ENCODE data around the gene GID4.

The GID4 gene

GRCh38 chr17:18056214-18056613, 17.0 kb downstream of the GID4 start:
- H3K9ac ChIP-seq (ENCODE audit: low read length) = no peak overlapping the region
- H3K14ac ChIP-seq (ENCODE audit: low read length) = no peak overlapping the region
- H3K79me1 ChIP-seq (ENCODE audit: low read length) = no peaks in the 10 kb centered on the region
- no peak for DNase-seq
- H2BK5ac ChIP-seq (ENCODE audit: low read depth, low read length, poor library complexity) = no peak overlapping the region
- H4K91ac ChIP-seq (ENCODE audit: low read depth, low read length) = no peak overlapping the region
- no peak overlapping the region for H3K18ac ChIP-seq (ENCODE audit: low read length)
- no peak overlapping the region for H2AK5ac ChIP-seq (ENCODE audit: low read length)
- H4K12ac ChIP-seq (ENCODE audit: low read depth, low read length) = no peak overlapping the region
- H3K27ac ChIP-seq (ENCODE audit: low read depth, low read length) = no peak overlapping the region
- H2AFZ ChIP-seq (ENCODE audit: insufficient read depth, low read length, poor library complexity) = no peak overlapping the region
- no peak overlapping the region for H3K23ac ChIP-seq (ENCODE audit: low read length)
- H4K8ac ChIP-seq (ENCODE audit: low read depth, low read length) = no peak overlapping the region
- H3K4me1 ChIP-seq (ENCODE audit: control insufficient read depth in 1 of 2, insufficient read depth in 2 of 2, low read length in 2 of 2) = no peaks in the 10 kb centered on the region
- H3K36me3 ChIP-seq (ENCODE audit: control insufficient read depth in 1 of 2, insufficient read depth in 2 of 2, low read length in 2 of 2) = peaks cover 14 to 20% of the 10 kb centered on the region in 2 experiments
- no CpG with 5 or more reads among the region's 3 CpGs for WGBS (ENCODE audit: extremely low coverage, insufficient coverage, insufficient read length)
- H3K4ac ChIP-seq (ENCODE audit: low read depth, low read length) = no peak overlapping the region
- H3K4me2 ChIP-seq (ENCODE audit: low read length) = no peak overlapping the region
- H3K79me2 ChIP-seq (ENCODE audit: control insufficient read depth, insufficient read depth, low read length, poor library complexity) = no peaks in the 10 kb centered on the region
- no peak overlapping the region for H2BK12ac ChIP-seq (ENCODE audit: low read length)
- no peaks in the 10 kb centered on the region for H3K9me3 ChIP-seq (ENCODE audit: insufficient read depth, low read depth, low read length)
- H3K4me3 ChIP-seq (ENCODE audit: low read depth, low read length) = no peak overlapping the region
- no peak overlapping the region for H2BK120ac ChIP-seq (ENCODE audit: insufficient read depth, low read length, poor library complexity)
- no peaks in the 10 kb centered on the region for H3K27me3 ChIP-seq (ENCODE audit: insufficient read depth, low read length)

GRCh38 chr17:18059283-18059682, 20.1 kb downstream of the GID4 start:
- Histone ChIP-seq H4K12ac (ENCODE audit: low read depth, low read length) (no peak overlapping the region), H3K4me2 (ENCODE audit: low read length) (no peak overlapping the region), H3K9me3 (ENCODE audit: insufficient read depth, low read depth, low read length) (no peaks in the 10 kb centered on the region), H3K79me1 (ENCODE audit: low read length) (no peaks in the 10 kb centered on the region), H3K4me3 (ENCODE audit: low read depth, low read length) (no peak overlapping the region), H3K79me2 (ENCODE audit: control insufficient read depth, insufficient read depth, low read length, poor library complexity) (no peaks in the 10 kb centered on the region), H3K27ac (ENCODE audit: low read depth, low read length) (no peak overlapping the region), H4K91ac (ENCODE audit: low read depth, low read length) (no peak overlapping the region), H3K23ac (ENCODE audit: low read length) (no peak overlapping the region), H3K27me3 (ENCODE audit: insufficient read depth, low read length) (no peaks in the 10 kb centered on the region), H3K4me1 (ENCODE audit: control insufficient read depth in 1 of 2, insufficient read depth in 2 of 2, low read length in 2 of 2) (no peaks in the 10 kb centered on the region), H2BK5ac (ENCODE audit: low read depth, low read length, poor library complexity) (no peak overlapping the region), H3K36me3 (ENCODE audit: control insufficient read depth in 1 of 2, insufficient read depth in 2 of 2, low read length in 2 of 2) (peaks cover 23 to 26% of the 10 kb centered on the region in 2 experiments), H3K9ac (ENCODE audit: low read length) (no peak overlapping the region), H3K14ac (ENCODE audit: low read length) (no peak overlapping the region), H3K4ac (ENCODE audit: low read depth, low read length) (no peak overlapping the region), H2AFZ (ENCODE audit: insufficient read depth, low read length, poor library complexity) (no peak overlapping the region), H2AK5ac (ENCODE audit: low read length) (no peak overlapping the region), H2BK12ac (ENCODE audit: low read length) (no peak overlapping the region), H3K18ac (ENCODE audit: low read length) (no peak overlapping the region), H2BK120ac (ENCODE audit: insufficient read depth, low read length, poor library complexity) (no peak overlapping the region), H4K8ac (ENCODE audit: low read depth, low read length) (no peak overlapping the region)
- no CpG with 5 or more reads among the region's 5 CpGs for WGBS (ENCODE audit: extremely low coverage, insufficient coverage, insufficient read length)
- DNase-seq = no peak

GRCh38 chr17:18064053-18064452, 24.8 kb downstream of the GID4 start:
- no peaks in the 10 kb centered on the region for H3K27me3 ChIP-seq (ENCODE audit: insufficient read depth, low read length)
- no peak overlapping the region for H3K23ac ChIP-seq (ENCODE audit: low read length)
- H3K9me3 ChIP-seq (ENCODE audit: insufficient read depth, low read depth, low read length) = no peaks in the 10 kb centered on the region
- H2AK5ac ChIP-seq (ENCODE audit: low read length) = no peak overlapping the region
- H4K12ac ChIP-seq (ENCODE audit: low read depth, low read length) = no peak overlapping the region
- H4K8ac ChIP-seq (ENCODE audit: low read depth, low read length) = no peak overlapping the region
- DNase-seq = no peak
- H3K79me2 ChIP-seq (ENCODE audit: control insufficient read depth, insufficient read depth, low read length, poor library complexity) = no peaks in the 10 kb centered on the region
- no peaks in the 10 kb centered on the region for H3K4me1 ChIP-seq (ENCODE audit: control insufficient read depth in 1 of 2, insufficient read depth in 2 of 2, low read length in 2 of 2)
- H2BK5ac ChIP-seq (ENCODE audit: low read depth, low read length, poor library complexity) = no peak overlapping the region
- WGBS (ENCODE audit: extremely low coverage, insufficient coverage, insufficient read length) = no CpG with 5 or more reads among the region's 2 CpGs
- H3K18ac ChIP-seq (ENCODE audit: low read length) = no peak overlapping the region
- no peak overlapping the region for H3K4me2 ChIP-seq (ENCODE audit: low read length)
- no peak overlapping the region for H2BK12ac ChIP-seq (ENCODE audit: low read length)
- no peak overlapping the region for H3K14ac ChIP-seq (ENCODE audit: low read length)
- H3K4ac ChIP-seq (ENCODE audit: low read depth, low read length) = no peak overlapping the region
- H4K91ac ChIP-seq (ENCODE audit: low read depth, low read length) = no peak overlapping the region
- no peak overlapping the region for H3K4me3 ChIP-seq (ENCODE audit: low read depth, low read length)
- H2BK120ac ChIP-seq (ENCODE audit: insufficient read depth, low read length, poor library complexity) = no peak overlapping the region
- H3K27ac ChIP-seq (ENCODE audit: low read depth, low read length) = no peak overlapping the region
- peaks cover 23 to 26% of the 10 kb centered on the region in 2 experiments for H3K36me3 ChIP-seq (ENCODE audit: control insufficient read depth in 1 of 2, insufficient read depth in 2 of 2, low read length in 2 of 2)
- H3K79me1 ChIP-seq (ENCODE audit: low read length) = no peaks in the 10 kb centered on the region
- H3K9ac ChIP-seq (ENCODE audit: low read length) = no peak overlapping the region
- no peak overlapping the region for H2AFZ ChIP-seq (ENCODE audit: insufficient read depth, low read length, poor library complexity)

- Histone ChIP-seq H3K23ac (ENCODE audit: low read length) (no peak overlapping the region), H2AK5ac (ENCODE audit: low read length) (no peak overlapping the region), H4K91ac (ENCODE audit: low read depth, low read length) (no peak overlapping the region), H3K79me2 (ENCODE audit: control insufficient read depth, insufficient read depth, low read length, poor library complexity) (no peaks in the 10 kb centered on the region), H3K27ac (ENCODE audit: low read depth, low read length) (no peak overlapping the region), H2AFZ (ENCODE audit: insufficient read depth, low read length, poor library complexity) (no peak overlapping the region), H3K4ac (ENCODE audit: low read depth, low read length) (no peak overlapping the region), H3K14ac (ENCODE audit: low read length) (no peak overlapping the region), H2BK12ac (ENCODE audit: low read length) (no peak overlapping the region), H4K12ac (ENCODE audit: low read depth, low read length) (no peak overlapping the region), H3K36me3 (ENCODE audit: control insufficient read depth in 1 of 2, insufficient read depth in 2 of 2, low read length in 2 of 2) (peaks cover 20 to 22% of the 10 kb centered on the region in 2 experiments), H2BK120ac (ENCODE audit: insufficient read depth, low read length, poor library complexity) (no peak overlapping the region), H3K79me1 (ENCODE audit: low read length) (no peaks in the 10 kb centered on the region), H3K27me3 (ENCODE audit: insufficient read depth, low read length) (no peaks in the 10 kb centered on the region), H3K4me3 (ENCODE audit: low read depth, low read length) (no peak overlapping the region), H3K4me2 (ENCODE audit: low read length) (no peak overlapping the region), H2BK5ac (ENCODE audit: low read depth, low read length, poor library complexity) (no peak overlapping the region), H3K18ac (ENCODE audit: low read length) (no peak overlapping the region), H3K9ac (ENCODE audit: low read length) (no peak overlapping the region), H4K8ac (ENCODE audit: low read depth, low read length) (no peak overlapping the region), H3K9me3 (ENCODE audit: insufficient read depth, low read depth, low read length) (no peaks in the 10 kb centered on the region), H3K4me1 (ENCODE audit: control insufficient read depth in 1 of 2, insufficient read depth in 2 of 2, low read length in 2 of 2) (no peaks in the 10 kb centered on the region)
- DNase-seq = no peak
- WGBS (ENCODE audit: extremely low coverage, insufficient coverage, insufficient read length) = no CpG with 5 or more reads among the region's 11 CpGs
Observed at GRCh38 chr17:18065546-18065945, 26.3 kb downstream of the GID4 start.
